ENCODE measurements around the gene DSC1.

The DSC1 gene

DNA sequence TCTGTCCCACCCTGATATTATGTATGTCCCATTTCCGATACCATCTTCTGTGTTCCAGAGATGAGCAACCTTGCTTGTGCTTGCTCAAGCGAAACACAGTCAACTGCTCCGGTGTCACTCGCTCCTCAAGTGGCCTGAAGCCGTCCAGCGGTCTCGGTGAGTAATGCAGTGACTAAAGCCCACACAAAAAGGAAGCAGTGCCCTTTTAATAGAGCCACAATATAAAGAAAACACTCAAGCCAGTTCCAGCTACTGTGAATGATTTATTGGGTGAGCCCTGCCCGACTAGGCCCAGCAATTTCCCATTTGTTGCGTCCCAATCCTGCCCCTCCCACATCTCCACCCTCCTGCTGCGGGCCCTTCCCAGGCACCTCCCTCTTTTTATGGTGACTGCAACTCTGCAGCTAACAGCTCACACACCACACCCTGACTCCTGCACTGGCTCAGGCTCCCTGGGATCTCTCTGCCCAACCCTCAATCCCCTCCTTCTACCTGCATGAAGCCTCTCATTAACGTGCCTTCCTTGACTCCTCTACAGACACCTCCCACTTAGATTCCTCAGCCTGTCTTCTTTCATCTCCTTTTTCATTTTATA, 44.2 kb upstream of the DSC1 start:
- H3K27ac ChIP-seq (replicated peaks; ENCODE audit: low read length) = peak overlapping the region; percentile 44
- H3K9ac ChIP-seq (ENCODE audit: low read depth, low read length, poor library complexity) = no peak overlapping the region
- no peak overlapping the region for H4K91ac ChIP-seq (ENCODE audit: low read depth, low read length, poor library complexity)
- H3K79me1 ChIP-seq (ENCODE audit: low read depth, low read length) = no peaks in the 10 kb centered on the region
- peak overlapping the region in 1 of 2 donors; percentile 21 for H3K4me3 ChIP-seq (ENCODE audit: low read length in 2 of 2)
- H2AK5ac ChIP-seq (ENCODE audit: low read depth, low read length) = no peak overlapping the region
- no peak overlapping the region for H3K14ac ChIP-seq (ENCODE audit: low read length)
- peak overlapping the region; percentile 58 for H2AFZ ChIP-seq (ENCODE audit: low read length)
- no peak overlapping the region for H2BK15ac ChIP-seq (ENCODE audit: low read length)
- WGBS, 2 donors (ENCODE audit: extremely low coverage in 2 of 2, insufficient read length in 2 of 2, insufficient replicate concordance in 1 of 2) = no CpG with 5 or more reads among the region's 11 CpGs
- no peak overlapping the region for H3K23ac ChIP-seq (ENCODE audit: low read depth, low read length, poor library complexity)
- no peaks in the 10 kb centered on the region for H3K9me3 ChIP-seq (replicated peaks in 1 of 2; ENCODE audit: control insufficient read depth in 2 of 2, insufficient read depth in 1 of 2, low read depth in 1 of 2, low read length in 2 of 2)
- H3K4me1 ChIP-seq (ENCODE audit: control insufficient read depth in 2 of 2, insufficient read depth in 1 of 2, low read depth in 1 of 2, low read length in 2 of 2) = peaks cover 7 to 14% of the 10 kb centered on the region in 2 donors
- H3K36me3 ChIP-seq (replicated peaks in 1 of 2; ENCODE audit: control insufficient read depth in 2 of 2, insufficient read depth in 2 of 2, low read length in 2 of 2) = no peaks in the 10 kb centered on the region
- no peak for DNase-seq (ENCODE audit: low spot score)
- H3K4me2 ChIP-seq (ENCODE audit: insufficient read depth, low read length, poor library complexity, severe bottlenecking) = peak overlapping the region; percentile 14
- peak overlapping the region; percentile 62 for H3K18ac ChIP-seq (ENCODE audit: low read length)
- H2BK12ac ChIP-seq (ENCODE audit: low read length) = no peak overlapping the region
- H3K27me3 ChIP-seq (ENCODE audit: control insufficient read depth in 3 of 3, insufficient read depth in 3 of 3, low read depth in 1 of 3, low read length in 3 of 3) = no peaks in the 10 kb centered on the region
- peak overlapping the region; percentile 75 for H4K8ac ChIP-seq (ENCODE audit: low read depth, low read length)
- no peak overlapping the region for H2BK5ac ChIP-seq (ENCODE audit: low read length)
- no peak overlapping the region for H2BK120ac ChIP-seq (ENCODE audit: low read depth, low read length)
- no peak overlapping the region for H3K4ac ChIP-seq (ENCODE audit: low read length)

DNA sequence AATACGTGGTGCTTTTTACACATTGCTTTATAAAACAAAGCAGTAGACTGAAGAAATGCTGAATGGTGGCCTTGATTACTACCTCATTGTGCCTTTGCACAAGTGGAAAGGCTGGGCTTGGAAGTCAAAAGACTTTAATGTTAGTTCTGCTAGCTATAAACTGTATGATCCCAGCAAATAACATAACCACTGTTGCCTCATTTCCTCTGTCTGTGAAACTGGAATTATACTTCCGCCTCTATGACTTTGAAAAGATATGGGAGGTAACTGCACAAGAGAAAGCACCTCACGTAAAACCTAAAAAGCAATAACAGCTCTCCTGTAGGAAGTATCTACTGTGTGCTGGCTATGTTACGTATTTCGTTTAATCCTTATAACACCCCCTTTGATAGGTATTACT, 43.4 kb upstream of the DSC1 start:
- no peak overlapping the region for H3K4me3 ChIP-seq (ENCODE audit: low read length in 2 of 2)
- WGBS, 2 donors (ENCODE audit: extremely low coverage in 2 of 2, insufficient read length in 2 of 2, insufficient replicate concordance in 1 of 2) = no CpG with 5 or more reads among the region's 5 CpGs

GRCh38 chr18:31205273-31205672, 42.6 kb upstream of the DSC1 start:
- Histone ChIP-seq H2AK5ac (ENCODE audit: low read depth, low read length) (no peak overlapping the region), H2BK15ac (ENCODE audit: low read length) (no peak overlapping the region), H3K4me1 (ENCODE audit: control insufficient read depth in 2 of 2, insufficient read depth in 1 of 2, low read depth in 1 of 2, low read length in 2 of 2) (peaks cover 7 to 18% of the 10 kb centered on the region in 2 donors), H3K23ac (ENCODE audit: low read depth, low read length, poor library complexity) (no peak overlapping the region), H2BK120ac (ENCODE audit: low read depth, low read length) (no peak overlapping the region), H4K8ac (ENCODE audit: low read depth, low read length) (no peak overlapping the region), H3K4me3 (ENCODE audit: low read length in 2 of 2) (no peak overlapping the region), H3K14ac (ENCODE audit: low read length) (no peak overlapping the region), H2BK12ac (ENCODE audit: low read length) (no peak overlapping the region), H3K4ac (ENCODE audit: low read length) (no peak overlapping the region), H3K27ac (replicated peaks; ENCODE audit: low read length) (no peak overlapping the region), H3K4me2 (ENCODE audit: insufficient read depth, low read length, poor library complexity, severe bottlenecking) (no peak overlapping the region), H3K9me3 (replicated peaks in 1 of 2; ENCODE audit: control insufficient read depth in 2 of 2, insufficient read depth in 1 of 2, low read depth in 1 of 2, low read length in 2 of 2) (no peaks in the 10 kb centered on the region), H2AFZ (ENCODE audit: low read length) (no peak overlapping the region), H3K79me1 (ENCODE audit: low read depth, low read length) (no peaks in the 10 kb centered on the region), H3K27me3 (ENCODE audit: control insufficient read depth in 3 of 3, insufficient read depth in 3 of 3, low read depth in 1 of 3, low read length in 3 of 3) (no peaks in the 10 kb centered on the region), H3K18ac (ENCODE audit: low read length) (no peak overlapping the region), H4K91ac (ENCODE audit: low read depth, low read length, poor library complexity) (no peak overlapping the region), H2BK5ac (ENCODE audit: low read length) (no peak overlapping the region), H3K36me3 (replicated peaks in 1 of 2; ENCODE audit: control insufficient read depth in 2 of 2, insufficient read depth in 2 of 2, low read length in 2 of 2) (no peaks in the 10 kb centered on the region), H3K9ac (ENCODE audit: low read depth, low read length, poor library complexity) (no peak overlapping the region)
- DNase-seq (ENCODE audit: low spot score) = no peak
- no CpG with 5 or more reads among the region's 2 CpGs for WGBS, 2 donors (ENCODE audit: extremely low coverage in 2 of 2, insufficient read length in 2 of 2, insufficient replicate concordance in 1 of 2)

More for the DNA sequence above, 43.4 kb upstream of the DSC1 start:
- Histone ChIP-seq H3K9ac (ENCODE audit: low read depth, low read length, poor library complexity) (no peak overlapping the region), H4K8ac (ENCODE audit: low read depth, low read length) (no peak overlapping the region), H3K18ac (ENCODE audit: low read length) (no peak overlapping the region), H3K27ac (replicated peaks; ENCODE audit: low read length) (no peak overlapping the region), H2AFZ (ENCODE audit: low read length) (no peak overlapping the region), H3K4me2 (ENCODE audit: insufficient read depth, low read length, poor library complexity, severe bottlenecking) (no peak overlapping the region), H2BK120ac (ENCODE audit: low read depth, low read length) (no peak overlapping the region), H3K14ac (ENCODE audit: low read length) (no peak overlapping the region), H2BK5ac (ENCODE audit: low read length) (no peak overlapping the region), H2AK5ac (ENCODE audit: low read depth, low read length) (no peak overlapping the region), H3K79me1 (ENCODE audit: low read depth, low read length) (no peaks in the 10 kb centered on the region), H3K36me3 (replicated peaks in 1 of 2; ENCODE audit: control insufficient read depth in 2 of 2, insufficient read depth in 2 of 2, low read length in 2 of 2) (no peaks in the 10 kb centered on the region), H2BK15ac (ENCODE audit: low read length) (no peak overlapping the region), H3K4ac (ENCODE audit: low read length) (no peak overlapping the region), H3K4me1 (ENCODE audit: control insufficient read depth in 2 of 2, insufficient read depth in 1 of 2, low read depth in 1 of 2, low read length in 2 of 2) (peaks cover 7 to 18% of the 10 kb centered on the region in 2 donors), H2BK12ac (ENCODE audit: low read length) (no peak overlapping the region), H3K9me3 (replicated peaks in 1 of 2; ENCODE audit: control insufficient read depth in 2 of 2, insufficient read depth in 1 of 2, low read depth in 1 of 2, low read length in 2 of 2) (no peaks in the 10 kb centered on the region), H4K91ac (ENCODE audit: low read depth, low read length, poor library complexity) (no peak overlapping the region), H3K27me3 (ENCODE audit: control insufficient read depth in 3 of 3, insufficient read depth in 3 of 3, low read depth in 1 of 3, low read length in 3 of 3) (no peaks in the 10 kb centered on the region), H3K23ac (ENCODE audit: low read depth, low read length, poor library complexity) (no peak overlapping the region)
- DNase-seq (ENCODE audit: low spot score) = no peak

DNA sequence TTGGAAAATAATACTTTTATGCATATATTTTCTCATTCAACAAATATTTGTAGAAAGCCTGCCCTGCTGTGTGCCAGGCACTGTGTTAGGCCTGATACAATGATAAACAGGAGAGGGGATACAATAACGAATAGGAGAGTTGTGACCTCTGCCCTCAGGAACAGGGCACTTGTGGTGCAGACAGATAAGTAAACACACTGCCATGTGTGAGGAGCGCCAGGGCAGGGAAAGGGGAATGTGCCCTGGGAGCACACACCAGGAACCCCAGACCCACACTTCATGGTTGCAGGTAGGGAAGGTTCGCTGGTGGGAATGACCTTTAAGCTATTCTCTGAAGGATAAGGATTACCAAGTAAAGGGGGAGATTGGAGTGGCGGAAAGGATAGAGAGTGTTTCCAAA, 42.2 kb upstream of the DSC1 start:
- Histone ChIP-seq H3K4me2 (ENCODE audit: insufficient read depth, low read length, poor library complexity, severe bottlenecking) (no peak overlapping the region), H3K23ac (ENCODE audit: low read depth, low read length, poor library complexity) (no peak overlapping the region), H3K14ac (ENCODE audit: low read length) (no peak overlapping the region), H3K79me1 (ENCODE audit: low read depth, low read length) (no peaks in the 10 kb centered on the region), H3K4ac (ENCODE audit: low read length) (no peak overlapping the region), H2BK15ac (ENCODE audit: low read length) (no peak overlapping the region), H3K4me3 (ENCODE audit: low read length in 2 of 2) (no peak overlapping the region), H2AFZ (ENCODE audit: low read length) (no peak overlapping the region), H3K4me1 (ENCODE audit: control insufficient read depth in 2 of 2, insufficient read depth in 1 of 2, low read depth in 1 of 2, low read length in 2 of 2) (peaks cover 7 to 18% of the 10 kb centered on the region in 2 donors), H2AK5ac (ENCODE audit: low read depth, low read length) (no peak overlapping the region), H3K18ac (ENCODE audit: low read length) (no peak overlapping the region), H4K8ac (ENCODE audit: low read depth, low read length) (no peak overlapping the region), H3K27me3 (ENCODE audit: control insufficient read depth in 3 of 3, insufficient read depth in 3 of 3, low read depth in 1 of 3, low read length in 3 of 3) (no peaks in the 10 kb centered on the region), H3K9ac (ENCODE audit: low read depth, low read length, poor library complexity) (no peak overlapping the region), H3K27ac (replicated peaks; ENCODE audit: low read length) (no peak overlapping the region), H2BK12ac (ENCODE audit: low read length) (no peak overlapping the region), H2BK5ac (ENCODE audit: low read length) (no peak overlapping the region), H2BK120ac (ENCODE audit: low read depth, low read length) (no peak overlapping the region), H3K9me3 (replicated peaks in 1 of 2; ENCODE audit: control insufficient read depth in 2 of 2, insufficient read depth in 1 of 2, low read depth in 1 of 2, low read length in 2 of 2) (no peaks in the 10 kb centered on the region), H4K91ac (ENCODE audit: low read depth, low read length, poor library complexity) (no peak overlapping the region), H3K36me3 (replicated peaks in 1 of 2; ENCODE audit: control insufficient read depth in 2 of 2, insufficient read depth in 2 of 2, low read length in 2 of 2) (no peaks in the 10 kb centered on the region)
- no CpG with 5 or more reads among the region's 4 CpGs for WGBS, 2 donors (ENCODE audit: extremely low coverage in 2 of 2, insufficient read length in 2 of 2, insufficient replicate concordance in 1 of 2)
- DNase-seq (ENCODE audit: low spot score) = no peak
